Peyer's patch (tissue), 4 donors: ENCODE data around the gene RAPGEF1.

Source experiments
- CTCF ChIP-seq, 6 experiments: fragments of 450-650 bp in 4 of 6; fragments of 200-600 bp in 2 of 6; sonication (generic) in 1 of 6; IDR thresholded peaks; one replicate each; pipeline ENCODE4 v1.5.1; 2017 to 2019; ENCODE audit warnings: antibody characterized with exemption in 6 of 6, mild to moderate bottlenecking in 3 of 6, moderate library complexity in 1 of 6
- POLR2A ChIP-seq, 2 donors: fragments of 450-650 bp; IDR thresholded peaks; one replicate each; pipeline ENCODE4 v1.5.1; 2017; ENCODE audit warnings: antibody characterized with exemption in 2 of 2, mild to moderate bottlenecking in 2 of 2, moderate library complexity in 2 of 2

DNA sequence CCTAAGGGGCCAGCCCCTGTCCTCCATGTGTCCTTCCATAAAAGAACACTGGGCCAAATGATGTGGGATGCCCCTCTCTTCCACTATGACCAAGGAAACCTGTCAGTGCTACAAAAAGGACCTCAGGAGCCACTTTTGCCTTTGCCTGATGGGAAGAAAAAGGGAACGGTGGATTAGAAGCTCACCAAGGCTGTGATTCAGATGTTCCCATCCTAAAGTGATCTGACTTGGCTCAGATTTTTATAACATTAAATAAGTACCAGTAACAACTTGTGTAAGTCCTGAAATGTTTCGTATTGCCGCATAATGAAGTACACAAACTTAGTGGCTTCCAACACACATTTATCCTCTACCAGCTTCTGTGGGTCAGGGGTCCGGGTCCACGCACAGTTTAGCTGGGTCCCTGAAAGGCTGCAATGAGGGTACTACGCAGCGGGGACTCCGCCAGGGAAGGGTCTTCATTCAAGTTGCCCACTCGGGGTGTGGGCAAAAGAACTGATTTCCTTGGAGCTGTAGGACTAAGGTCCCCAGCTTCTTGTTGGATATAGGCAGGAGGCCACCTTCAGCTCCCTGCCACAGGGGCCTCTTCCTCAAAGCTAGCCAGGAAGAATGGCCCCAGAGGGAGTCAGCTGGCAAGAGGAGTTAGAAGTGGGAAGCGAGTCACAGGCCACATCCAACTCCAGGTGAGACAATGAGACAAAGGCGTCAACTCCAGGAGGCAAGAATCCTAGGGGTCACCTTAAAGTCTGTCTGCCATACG, 60.4 kb downstream of the RAPGEF1 start:
- no peak for TF ChIP-seq POLR2A (IDR thresholded peaks at IDR 0.05)
- no peak for TF ChIP-seq CTCF (IDR thresholded peaks at IDR 0.05)
